GM19397 (cell line): ENCODE measurements around the gene SAMD13.
"Not testable (repeated sequence)": the region's sequence is repeated elsewhere in the genome, so short reads cannot be mapped to it uniquely, and the experiment has no call there.

Experiments used
- ATAC-seq: cut with Tn5 transposase; IDR thresholded peaks from one replicate; pipeline ENCODE4 v1.9.1; 2021; ENCODE audit warnings: mild to moderate bottlenecking, moderate library complexity; ENCODE audit not compliant: unreplicated experiment

The SAMD13 gene

DNA sequence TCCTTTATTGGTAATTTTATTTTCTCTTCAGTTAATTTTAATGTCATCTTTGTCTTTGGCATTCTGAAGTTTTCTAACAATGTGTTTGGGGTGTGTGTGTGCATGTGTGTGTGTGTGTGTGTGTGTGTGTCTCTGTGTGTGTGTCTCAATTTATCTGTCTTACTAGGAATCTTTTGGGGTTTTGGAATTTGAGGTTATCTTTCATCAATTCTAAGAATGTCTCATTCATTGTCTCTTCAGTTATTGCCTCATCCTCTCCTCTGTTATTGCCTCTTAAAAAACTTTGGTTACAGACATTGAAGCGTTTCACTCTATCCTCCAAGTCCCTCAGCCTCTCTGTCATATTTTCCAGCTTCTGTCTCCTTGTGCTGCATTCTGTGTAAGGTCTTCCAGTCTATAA is 18.1 kb upstream of the SAMD13 start:
- no peak for ATAC-seq

DNA sequence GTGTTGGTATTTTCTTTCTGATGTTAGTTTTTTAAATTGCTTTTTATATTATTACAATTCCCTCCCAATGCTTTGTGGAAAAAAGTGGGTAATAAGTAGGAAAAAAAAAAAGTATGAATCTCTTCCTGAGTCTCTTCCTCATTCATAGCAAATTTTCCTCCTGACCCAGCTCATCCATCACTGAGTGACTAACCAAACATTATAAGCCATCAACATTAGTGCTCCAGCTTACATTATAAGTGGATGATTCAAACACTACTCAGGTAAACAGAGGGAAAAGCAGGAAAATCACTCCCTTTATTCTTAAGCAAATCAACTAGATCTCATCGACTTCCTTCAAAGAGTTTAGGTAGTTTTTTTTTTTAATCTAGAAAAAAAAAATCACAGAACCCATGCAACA is 15.4 kb upstream of the SAMD13 start:
- no peak for ATAC-seq

DNA sequence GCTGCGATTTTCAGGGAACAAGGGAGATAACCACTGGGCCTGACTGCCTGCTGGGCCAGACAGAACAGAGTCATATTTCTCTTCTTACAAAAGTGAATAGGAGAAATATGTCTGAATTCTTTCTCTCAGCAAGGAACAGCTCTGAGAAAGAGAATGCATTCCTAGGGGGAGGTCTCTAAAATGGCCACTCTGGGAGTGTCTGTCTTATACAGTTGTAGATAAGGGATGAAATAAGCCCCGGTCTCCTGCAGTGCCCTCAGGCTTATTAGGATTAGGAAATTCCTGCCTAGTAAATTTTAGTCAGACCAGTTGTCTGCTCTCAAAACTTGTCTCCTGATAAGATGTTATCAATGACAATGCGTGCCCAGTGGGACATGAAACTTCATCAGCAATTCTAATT is 14.1 kb upstream of the SAMD13 start:
- not testable (repeated sequence) for ATAC-seq

DNA sequence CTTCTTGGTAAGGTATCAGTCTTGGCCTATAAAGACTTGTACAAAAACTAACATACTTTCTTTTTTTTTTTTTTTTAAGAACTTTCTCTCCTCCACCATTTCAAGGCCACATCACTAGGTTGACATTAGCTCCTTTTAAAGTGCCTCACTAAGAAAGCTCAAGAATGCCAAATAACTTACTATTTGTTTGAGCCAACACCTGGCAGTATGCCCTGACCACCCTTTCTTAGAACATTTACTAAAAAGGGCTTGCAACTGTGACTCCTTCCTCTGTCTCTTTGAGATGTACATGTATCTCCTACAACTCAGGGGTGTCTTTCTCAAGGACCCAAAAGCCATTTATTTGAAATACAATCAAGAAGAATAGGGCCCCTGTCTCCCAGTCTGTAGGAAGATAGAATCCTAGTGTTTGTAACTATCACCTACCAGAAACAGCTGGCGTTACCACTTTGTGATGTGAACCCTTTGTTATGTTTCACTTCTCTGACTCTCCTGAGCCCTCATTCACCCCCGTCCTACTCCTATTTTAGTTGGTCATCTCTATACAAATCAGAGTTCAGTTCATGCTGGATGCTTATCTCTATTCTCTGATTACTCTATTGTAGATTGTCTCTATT is 12.2 kb upstream of the SAMD13 start:
- no peak for ATAC-seq

DNA sequence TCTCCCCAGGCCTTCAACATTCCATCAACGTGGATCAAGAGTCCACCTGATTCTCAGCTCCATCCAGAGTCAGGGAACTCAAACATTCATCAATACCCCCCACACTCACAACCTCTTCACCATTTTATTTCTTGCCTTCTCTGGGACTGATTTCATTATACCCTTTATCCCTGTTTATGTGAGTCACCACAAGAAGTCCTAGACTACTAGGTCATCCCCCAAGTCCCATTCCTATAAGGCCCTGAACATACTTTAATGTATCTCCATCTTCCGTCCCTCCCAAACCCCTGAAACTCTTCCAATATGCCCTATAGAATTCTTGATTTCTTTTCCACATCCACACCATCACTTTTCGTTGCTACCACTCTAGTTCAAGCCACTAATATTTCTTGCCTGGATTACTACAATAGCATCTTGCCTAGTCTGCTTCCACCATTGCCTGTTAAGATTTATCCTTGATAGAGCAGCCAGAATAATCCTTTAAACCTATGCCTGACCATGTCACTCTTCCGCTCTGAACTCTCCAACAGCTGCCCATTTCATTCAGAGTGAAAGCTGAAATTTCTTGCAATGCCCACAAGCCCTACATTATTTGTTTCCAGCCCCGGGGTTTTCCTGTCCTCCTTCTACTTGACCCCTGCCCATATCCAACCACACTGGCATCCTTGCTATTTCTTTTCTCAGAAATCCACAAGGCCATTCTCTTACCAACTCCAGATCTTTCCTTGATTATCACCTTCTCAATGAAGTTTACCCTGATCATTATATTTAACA is 9.4 kb upstream of the SAMD13 start:
- ATAC-seq = no peak

DNA sequence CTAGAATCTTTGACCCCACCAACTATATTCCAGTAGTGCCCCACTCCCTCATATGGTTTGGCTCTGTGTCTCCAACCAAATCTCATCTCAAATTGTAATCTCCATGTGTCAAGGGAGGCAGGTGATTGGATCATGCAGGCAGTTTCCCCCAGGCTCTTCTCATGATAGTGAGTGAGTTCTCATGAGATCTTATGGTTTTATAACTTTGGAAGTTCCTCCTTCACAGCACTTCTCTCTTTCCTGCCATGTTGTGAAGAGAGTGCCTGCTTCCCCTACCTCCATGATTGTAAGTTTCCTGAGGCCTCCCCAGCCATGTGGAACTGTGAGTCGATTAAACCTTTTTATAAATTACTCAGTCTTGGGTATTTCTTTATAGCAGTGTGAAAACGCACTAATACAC is 7.7 kb upstream of the SAMD13 start:
- no peak for ATAC-seq

DNA sequence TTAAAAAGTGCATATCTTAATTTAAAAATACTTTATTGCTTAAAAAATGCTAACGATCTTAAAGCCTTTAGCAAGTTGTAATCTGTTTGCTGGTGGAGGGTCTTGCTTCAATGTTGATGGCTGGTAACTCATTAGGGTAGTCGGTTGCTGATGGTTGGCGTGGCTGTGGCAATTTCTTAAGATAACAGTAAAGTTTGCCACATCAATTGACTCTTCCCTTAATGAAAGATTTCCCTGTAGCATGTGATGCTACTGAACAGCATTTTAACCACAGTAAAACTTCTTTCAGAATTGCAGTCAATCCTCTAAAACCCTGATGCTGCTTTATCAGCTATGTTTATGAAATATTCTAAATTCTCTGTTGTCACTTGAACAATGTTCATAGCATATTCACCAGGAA is 6.8 kb upstream of the SAMD13 start:
- ATAC-seq = no peak

DNA sequence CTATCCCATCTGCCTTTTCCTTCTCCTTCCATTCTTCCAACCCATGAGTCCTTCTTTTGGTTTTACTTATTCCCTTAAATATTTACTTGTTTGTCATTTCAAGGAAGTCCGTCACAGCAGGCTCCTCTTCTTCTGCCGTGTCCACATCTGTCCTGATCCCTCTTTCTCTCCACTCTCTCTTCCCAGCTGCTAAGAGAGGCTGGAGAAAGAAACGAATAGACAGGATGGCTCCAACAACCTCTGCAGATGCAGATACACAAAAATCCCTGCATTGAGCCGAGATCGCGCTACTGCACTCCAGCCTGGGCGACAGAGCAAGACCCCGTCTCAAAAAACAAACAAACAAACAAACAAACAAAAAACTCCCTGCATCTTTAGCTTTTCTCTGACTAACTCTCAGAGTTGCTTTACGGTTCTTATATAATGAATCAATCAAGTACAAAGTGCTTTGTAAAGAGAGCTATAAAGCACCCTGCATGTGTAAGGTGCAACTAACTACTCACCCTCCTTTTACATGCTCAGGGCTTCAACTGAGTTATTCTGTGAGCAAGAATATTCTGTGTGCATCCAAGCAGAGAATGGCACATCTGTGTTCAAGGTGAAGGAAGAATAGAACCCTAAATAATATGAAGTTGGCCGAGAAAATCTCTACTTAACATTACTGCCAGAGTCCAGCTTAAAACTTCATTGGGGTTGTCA is 3.8 kb upstream of the SAMD13 start:
- ATAC-seq = peak; percentile 10

DNA sequence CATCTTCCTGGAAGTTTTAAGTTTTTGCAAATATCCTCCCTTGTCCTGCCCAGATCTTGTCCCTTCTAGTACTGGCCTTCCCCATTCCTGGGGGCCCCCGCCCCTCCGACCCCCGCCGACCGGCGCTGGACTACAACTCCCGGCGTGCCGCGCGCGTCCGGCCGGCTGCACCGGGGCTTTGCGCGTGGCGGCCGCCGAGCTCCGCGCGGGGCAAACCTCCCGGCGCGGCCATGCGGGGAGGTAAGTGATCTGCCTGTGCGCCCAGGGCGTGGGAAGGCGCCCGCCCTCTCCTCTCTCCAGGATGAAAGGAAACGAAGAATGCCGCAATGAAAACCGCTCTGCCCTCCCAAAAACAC is 3.2 kb upstream of the SAMD13 start:
- ATAC-seq = peak; percentile 78

DNA sequence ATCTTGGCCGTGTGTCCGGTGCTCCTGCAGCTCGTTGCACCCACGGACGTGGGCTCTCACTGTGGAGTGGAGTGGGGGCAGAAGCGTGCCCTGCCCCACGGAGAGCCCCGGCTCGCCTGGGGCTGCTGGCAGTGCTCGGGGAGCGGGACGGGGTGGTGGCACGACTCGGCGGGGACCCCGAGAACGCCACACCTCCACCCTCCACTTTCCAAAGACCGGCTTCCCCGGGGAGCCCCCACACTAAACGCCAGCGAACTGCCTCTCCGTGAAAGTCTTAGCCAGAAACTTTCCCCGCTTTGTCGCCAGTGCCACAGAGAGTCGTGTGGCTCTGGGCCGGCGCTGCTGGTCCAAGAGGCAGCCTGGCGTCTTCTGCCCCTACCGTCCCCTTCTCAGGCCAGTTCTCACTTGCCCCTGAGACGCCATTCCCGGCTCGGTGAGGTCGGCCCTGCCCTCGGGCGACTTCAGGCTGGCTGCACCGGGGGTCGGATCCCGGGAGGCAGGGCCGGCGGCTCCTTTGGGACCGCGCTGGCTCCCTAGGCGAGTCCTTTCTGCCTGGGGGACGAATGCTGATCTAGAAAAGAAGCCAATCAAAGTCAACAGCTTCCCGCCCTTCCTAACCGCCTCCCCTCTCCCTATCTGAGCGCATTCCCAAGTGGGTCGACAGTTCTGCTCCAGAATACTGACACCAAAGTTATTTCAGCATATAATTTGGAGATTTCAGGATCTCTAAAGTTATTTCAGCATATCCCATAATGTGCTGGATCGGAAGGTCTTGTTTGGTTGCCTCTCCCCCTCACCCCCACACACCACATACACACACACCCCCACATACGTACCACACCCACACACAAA is 2.6 kb upstream of the SAMD13 start:
- ATAC-seq = peak; percentile 44

DNA sequence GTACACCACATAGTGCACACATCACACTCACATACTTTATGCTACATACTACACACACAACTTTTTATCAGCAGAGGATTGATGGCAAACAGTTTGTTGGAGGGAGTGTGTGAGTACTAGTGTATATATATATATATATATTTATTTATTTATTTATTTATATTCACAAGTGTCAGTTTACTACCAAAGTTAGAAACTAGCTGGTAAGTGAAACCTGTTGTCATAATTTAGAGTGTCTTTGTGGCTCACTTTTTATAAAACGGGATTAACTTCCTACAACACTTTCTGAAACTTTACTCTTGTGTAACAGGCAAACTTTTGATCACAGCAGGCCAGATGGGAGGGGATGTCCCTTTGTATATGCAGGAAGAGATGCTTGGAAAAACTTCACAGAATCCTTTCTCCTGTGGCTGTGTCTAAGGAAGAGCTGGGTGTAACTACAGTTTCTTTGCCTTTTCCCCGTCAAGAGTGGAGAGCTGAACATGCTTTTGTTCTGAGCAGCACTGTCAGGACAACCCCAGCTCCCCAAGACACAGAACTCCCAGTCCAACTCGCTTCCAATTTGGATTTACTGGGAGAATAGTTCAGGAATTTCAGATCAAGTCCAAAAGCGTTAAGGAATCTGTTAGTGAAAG is 1.9 kb upstream of the SAMD13 start:
- ATAC-seq = no peak

DNA sequence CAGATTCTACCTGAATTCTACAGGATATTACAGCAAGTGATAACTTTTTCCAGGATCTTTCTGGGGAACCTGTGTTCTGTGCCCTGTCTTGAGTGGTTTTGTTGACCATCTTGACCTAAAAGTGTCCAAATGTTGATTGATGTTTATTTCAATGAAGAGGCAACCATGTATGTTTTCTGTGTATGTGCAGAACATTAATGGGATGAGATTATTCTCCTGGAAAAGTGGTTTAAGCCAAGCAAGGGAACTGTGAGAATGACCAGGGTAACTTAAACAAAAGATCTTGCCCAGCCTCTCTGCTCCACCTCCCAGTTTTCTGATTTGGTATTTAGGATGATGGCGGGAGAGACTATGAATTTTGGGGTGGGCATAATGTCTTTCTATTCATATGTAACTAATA is 1.0 kb upstream of the SAMD13 start:
- no peak for ATAC-seq

DNA sequence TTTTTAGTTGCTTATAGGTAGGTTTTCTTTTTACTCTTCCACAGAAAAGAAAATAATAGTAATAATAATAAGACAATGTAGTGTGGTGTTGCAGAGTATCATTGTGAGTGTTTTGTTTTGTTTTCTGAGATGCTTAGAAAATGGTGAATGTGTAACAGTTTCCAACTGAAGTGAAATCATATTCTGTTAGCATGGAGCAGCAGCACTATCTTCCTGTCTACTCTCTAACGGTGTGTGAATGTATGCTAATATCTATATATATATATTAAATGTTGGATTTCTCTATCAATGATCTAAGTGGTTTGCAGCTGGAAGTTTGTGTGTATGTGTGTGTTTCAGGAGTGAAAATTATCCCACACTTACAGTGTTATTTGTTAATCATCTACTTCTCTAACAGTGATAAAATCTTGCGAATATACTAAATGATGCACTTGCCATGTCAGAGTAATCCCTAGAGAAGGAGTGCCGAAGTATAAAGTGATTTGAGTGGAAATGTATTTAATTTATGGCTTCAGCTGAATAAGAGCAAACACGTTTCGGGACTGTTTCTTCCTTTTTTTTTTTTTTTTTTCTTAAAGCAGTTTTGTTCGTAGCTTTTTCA is 377 bp downstream of the SAMD13 start:
- no peak for ATAC-seq

DNA sequence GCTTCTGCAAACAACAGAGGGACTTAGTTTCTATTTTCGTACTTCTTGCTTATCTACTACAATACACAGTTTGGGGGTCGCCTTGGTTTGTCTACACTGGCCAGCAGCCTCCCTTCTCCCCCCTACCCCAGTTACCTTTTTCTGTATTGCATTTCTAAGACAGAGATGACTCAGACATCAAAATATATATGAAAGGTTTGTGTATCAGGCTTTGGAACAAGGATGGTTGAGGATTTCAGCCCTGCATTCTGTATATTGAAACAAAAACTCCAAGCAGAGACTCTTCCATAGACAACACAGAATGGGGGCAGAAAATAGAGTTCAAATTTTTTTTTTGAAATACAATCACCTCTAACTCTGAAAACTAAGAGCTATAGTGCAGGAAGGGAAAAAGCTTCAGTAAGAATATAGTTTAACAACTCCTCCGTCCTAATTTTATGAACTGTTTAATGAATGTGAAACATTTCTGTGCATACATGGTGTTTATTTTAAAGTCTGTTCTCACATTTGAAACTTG is 1.9 kb downstream of the SAMD13 start:
- ATAC-seq = no peak

DNA sequence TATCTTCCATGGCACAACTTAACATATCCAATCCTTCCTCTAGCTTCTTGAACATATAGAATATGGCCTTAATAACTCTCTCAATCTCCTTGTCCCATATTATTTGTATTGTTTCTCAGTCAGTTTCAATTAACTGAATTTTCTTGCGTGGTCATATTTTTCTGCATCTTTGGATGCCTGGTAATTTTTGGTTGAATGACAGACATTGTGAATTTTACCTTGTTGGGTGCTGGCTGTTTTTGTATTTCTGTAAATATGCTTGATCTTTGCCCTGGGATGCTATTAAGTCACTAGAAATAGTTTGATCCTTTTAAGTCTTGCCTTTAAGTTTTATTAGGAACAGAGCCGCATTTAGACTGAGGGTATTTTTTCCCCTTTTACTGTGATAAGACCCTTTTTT is 5.9 kb downstream of the SAMD13 start:
- ATAC-seq = no peak

DNA sequence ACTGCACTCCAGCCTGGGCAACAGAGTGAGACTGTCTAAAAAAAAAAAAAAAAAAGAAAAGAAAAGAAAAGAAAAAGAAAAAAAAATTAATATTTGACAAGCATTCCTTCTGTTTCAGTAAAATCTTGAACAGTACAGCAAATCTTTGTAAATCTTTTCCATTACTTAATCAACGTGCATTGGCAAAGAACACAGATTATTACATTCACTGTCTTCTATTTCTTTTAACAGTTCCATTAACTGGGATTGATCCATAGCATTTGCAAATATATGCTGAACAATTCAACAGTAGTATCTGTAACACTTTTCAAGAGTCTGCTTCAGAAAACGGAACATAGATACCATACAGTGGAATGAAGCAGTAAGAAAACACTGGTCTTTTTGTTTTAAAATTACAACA is 9.8 kb downstream of the SAMD13 start:
- no peak for ATAC-seq

DNA sequence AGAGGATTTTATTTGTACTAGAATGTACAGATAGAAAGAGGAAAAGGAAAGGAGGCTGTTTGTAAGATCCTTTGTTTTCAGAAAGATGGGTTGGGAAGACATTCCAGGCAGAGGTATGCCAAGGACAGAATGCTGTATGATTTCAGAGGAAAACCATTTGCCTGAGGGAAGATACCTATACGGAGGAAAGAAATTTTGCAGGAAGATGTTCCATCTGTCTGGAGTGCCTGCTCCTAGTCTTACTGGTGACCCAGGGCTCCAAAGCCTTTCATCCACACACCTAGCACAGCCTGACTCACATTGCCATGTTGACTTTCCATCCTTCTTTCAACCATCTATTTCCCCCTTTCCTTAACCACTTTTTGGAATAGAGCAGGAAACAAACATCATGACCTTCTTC is 18.2 kb downstream of the SAMD13 start:
- ATAC-seq = no peak

DNA sequence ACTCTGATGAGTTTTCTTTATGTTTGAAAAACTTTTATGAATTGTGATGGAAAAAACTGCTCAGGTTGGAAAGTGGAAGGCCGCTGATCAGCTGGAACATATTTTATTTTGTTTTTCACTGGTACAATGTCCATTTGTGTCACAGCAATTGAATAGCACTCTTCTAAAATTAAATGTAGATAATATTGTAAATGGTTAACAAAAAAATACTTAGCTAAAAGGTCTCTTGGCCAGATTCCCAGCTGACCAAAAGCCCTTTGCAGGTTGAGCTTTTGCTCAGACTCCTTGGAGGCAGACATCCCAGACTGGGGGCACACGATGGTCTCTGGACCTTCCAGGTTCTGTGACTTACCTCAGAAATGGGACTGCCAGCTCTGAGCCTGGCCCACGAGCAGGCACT is 26.3 kb downstream of the SAMD13 start:
- no peak for ATAC-seq

DNA sequence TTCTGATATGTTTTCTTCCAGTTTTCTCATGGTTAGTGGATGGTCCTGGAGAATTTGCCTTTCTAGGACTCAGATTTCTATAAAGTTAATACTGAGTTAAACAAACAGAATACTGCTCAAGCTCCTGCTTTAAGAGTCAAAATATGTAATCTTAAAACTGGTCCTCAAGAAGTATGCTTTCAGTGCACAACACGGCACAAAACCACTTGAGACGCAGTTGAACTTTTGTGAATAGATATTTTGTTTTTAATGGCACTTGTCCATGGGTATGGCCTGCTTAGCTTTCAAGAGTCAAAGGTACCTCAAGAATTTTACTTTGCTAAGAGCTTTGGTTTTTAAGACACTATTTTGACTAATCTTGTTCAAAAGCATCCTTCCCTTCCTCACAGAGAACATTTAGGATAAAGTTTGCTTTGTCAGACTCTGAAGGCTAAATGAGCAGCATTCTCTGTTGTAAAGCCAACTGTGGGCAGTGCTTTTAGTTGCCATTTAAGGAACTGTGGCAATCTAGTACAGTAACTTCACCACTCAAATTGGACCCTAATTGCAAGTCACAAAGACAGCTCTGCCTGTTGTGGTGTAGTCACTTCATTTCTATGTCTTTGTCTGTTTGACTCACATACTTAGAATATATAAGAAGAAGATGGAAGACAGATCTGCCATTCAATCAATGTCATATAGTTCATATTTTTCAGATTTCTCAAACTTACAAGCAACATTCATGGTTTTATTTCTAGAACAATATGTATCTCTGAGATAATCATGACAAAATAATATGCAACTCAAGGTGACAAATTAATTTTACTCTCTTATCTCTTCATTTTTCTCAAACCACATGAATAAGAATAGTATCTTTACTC is 28.8 kb downstream of the SAMD13 start:
- ATAC-seq = no peak
